Tibial artery (tissue), 4 donors: ENCODE results near the gene TTC8.
A peak's percentile ranks its signal among the peaks of the same experiment; 100 is the strongest.

Experiments
- DNase-seq, 2 donors: peaks; one replicate each; pipeline ENCODE4 v3.0.0-alpha.2; 2019
- H3K27ac ChIP-seq, 2 donors: fragments of 200-600 bp; sonication (generic) in 1 of 2; 1 replicate in 1 of 2; 2 replicates in 1 of 2; pipeline ENCODE4 v1.5.1; 2018 to 2019; ENCODE audit warnings: mild to moderate bottlenecking in 1 of 2
- H3K27me3 ChIP-seq, 2 donors: fragments of 200-600 bp; sonication (generic) in 1 of 2; one replicate each; pipeline versions ENCODE4 v1.5.1 to v1.6.0; 2016 to 2019
- H3K36me3 ChIP-seq, 3 donors: fragments of 200-600 bp; sonication (generic) in 2 of 3; one replicate each; pipeline ENCODE4 v1.5.1; 2016 to 2019; ENCODE audit warnings: mild to moderate bottlenecking in 2 of 3
- H3K4me1 ChIP-seq, 4 donors: fragments of 200-600 bp; sonication (generic) in 2 of 4; 1 replicate in 3 of 4; 2 replicates in 1 of 4; pipeline ENCODE4 v1.5.1; 2016 to 2019
- H3K4me3 ChIP-seq, 2 donors: fragments of 200-600 bp; sonication (generic) in 1 of 2; 1 replicate in 1 of 2; 2 replicates in 1 of 2; pipeline ENCODE4 v1.5.1; 2018 to 2019; ENCODE audit warnings: mild to moderate bottlenecking in 2 of 2
- H3K9me3 ChIP-seq, 3 donors: fragments of 200-600 bp; sonication (generic) in 1 of 3; one replicate each; pipeline ENCODE4 v1.5.1; 2016 to 2019
- intact Hi-C: fragments of 100-400 bp; cut with DNase I; formaldehyde crosslinking; loops from one replicate; pipeline ENCODE4 v1.15.0; 2023; ENCODE audit warnings: low total_unique reads
- TF ChIP-seq, protein P1 (sequence below), 2 experiments: fragments of 200-600 bp in 1 of 2; fragments of 450-650 bp in 1 of 2; IDR thresholded peaks; one replicate each; pipeline ENCODE4 v1.5.1; 2017 to 2019; ENCODE audit warnings: antibody characterized with exemption in 2 of 2, mild to moderate bottlenecking in 1 of 2, moderate library complexity in 1 of 2

Gene TTC8

DNA sequence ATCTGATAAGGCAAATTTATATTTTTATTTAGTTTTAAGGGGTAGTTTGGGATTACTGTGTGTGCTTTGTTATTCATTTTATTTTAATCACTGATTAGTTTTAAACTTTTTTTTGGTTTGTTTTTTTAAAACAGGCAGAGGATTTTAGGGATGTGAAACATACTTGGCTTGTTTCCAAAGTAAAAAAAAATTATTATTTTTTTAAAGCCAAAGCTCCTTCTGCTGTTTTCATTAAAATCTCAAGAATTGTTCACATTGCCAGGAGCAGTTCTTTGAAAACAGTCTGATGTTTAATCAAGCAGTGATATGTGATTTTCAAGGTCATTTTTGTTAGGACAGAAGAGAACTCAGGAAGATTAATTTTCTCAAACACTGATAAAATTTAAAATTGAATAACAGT is 11.2 kb downstream of the TTC8 start:
- Histone ChIP-seq H3K27me3 (no peaks in the 10 kb centered on the region), H3K9me3 (no peaks in the 10 kb centered on the region), H3K36me3 (peaks cover 0 to 2% (median 0%) of the 10 kb centered on the region in 3 donors), H3K4me3 (no peak overlapping the region), H3K4me1 (peaks cover 0 to 50% (median 31%) of the 10 kb centered on the region in 4 donors), H3K27ac (peak overlapping the region; percentile 66 to 70)
- no peak for DNase-seq
- intact Hi-C loops, result no loop called here
- TF ChIP-seq, protein P1, sequence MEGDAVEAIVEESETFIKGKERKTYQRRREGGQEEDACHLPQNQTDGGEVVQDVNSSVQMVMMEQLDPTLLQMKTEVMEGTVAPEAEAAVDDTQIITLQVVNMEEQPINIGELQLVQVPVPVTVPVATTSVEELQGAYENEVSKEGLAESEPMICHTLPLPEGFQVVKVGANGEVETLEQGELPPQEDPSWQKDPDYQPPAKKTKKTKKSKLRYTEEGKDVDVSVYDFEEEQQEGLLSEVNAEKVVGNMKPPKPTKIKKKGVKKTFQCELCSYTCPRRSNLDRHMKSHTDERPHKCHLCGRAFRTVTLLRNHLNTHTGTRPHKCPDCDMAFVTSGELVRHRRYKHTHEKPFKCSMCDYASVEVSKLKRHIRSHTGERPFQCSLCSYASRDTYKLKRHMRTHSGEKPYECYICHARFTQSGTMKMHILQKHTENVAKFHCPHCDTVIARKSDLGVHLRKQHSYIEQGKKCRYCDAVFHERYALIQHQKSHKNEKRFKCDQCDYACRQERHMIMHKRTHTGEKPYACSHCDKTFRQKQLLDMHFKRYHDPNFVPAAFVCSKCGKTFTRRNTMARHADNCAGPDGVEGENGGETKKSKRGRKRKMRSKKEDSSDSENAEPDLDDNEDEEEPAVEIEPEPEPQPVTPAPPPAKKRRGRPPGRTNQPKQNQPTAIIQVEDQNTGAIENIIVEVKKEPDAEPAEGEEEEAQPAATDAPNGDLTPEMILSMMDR (IDR thresholded peaks at IDR 0.05), result no peak

DNA sequence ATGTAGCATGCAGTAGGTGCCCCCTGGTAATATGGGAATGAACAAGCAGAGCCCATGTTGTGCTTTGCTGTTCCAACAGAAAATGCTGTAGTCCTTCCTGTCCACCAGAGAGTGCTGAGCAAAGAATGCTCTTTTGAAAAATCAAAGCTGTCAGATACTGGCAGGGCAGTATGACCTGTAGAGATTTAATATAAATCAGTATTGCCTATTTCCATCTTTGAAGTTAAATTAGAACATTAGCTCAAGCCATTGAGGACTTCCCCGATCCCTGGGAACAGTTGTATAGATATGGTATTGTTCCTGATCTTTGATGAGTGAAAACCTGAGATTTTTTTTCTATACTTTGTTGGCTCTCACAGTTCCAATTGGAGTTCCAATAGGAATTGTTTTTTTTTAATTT is 13.0 kb downstream of the TTC8 start:
- Histone ChIP-seq H3K4me3 (no peak overlapping the region), H3K36me3 (peaks cover 0 to 15% (median 7%) of the 10 kb centered on the region in 3 donors), H3K27me3 (no peaks in the 10 kb centered on the region), H3K9me3 (no peaks in the 10 kb centered on the region), H3K27ac (no peak overlapping the region), H3K4me1 (peaks cover 0 to 33% (median 20%) of the 10 kb centered on the region in 4 donors)
- TF ChIP-seq, protein P1 (IDR thresholded peaks at IDR 0.05), result no peak
- intact Hi-C loops, result no loop called here
- no peak for DNase-seq

DNA sequence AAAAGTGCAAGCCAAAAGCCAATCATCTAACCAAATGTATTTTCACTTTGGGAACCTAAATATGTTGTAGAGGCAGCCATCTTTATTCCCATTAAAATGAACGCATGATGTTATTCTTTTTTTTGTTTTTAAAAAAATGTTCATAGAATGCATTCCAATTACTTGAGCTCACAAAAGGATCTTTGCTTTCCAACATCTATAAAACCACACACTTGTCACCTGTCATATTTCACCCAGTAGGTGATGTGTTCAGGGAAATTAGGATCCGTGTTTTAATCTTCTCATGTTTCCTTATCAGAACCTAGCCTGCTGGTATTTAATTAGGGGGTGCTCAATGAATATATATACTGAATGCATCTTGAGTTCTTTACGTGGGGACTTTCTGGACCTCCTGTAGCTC is 13.6 kb downstream of the TTC8 start:
- TF ChIP-seq, protein P1 (IDR thresholded peaks at IDR 0.05), result no peak
- intact Hi-C loops, result no loop called here
- H3K4me1 ChIP-seq, result peaks cover 0 to 28% (median 17%) of the 10 kb centered on the region in 4 donors

DNA sequence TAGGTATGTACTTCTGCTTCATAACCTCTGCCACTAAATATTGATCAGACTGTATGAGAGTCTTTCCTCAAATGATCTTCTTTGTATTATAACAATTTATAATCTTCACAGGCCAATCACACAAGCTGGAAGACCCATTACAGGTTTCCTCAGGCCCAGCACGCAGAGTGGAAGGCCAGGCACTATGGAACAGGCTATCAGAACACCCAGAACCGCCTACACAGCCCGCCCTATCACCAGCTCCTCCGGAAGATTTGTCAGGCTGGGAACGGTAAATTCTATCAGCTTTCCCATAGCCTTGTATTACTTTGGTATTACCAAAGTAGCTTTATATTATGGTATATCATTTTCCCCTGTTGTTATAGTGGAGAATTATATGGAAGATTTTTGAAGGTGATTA is 16.5 kb downstream of the TTC8 start:
- Histone ChIP-seq H3K36me3 (peaks cover 0 to 17% (median 7%) of the 10 kb centered on the region in 3 donors), H3K4me3 (no peak overlapping the region), H3K27me3 (no peaks in the 10 kb centered on the region), H3K9me3 (no peaks in the 10 kb centered on the region), H3K4me1 (peaks cover 0 to 4% (median under 1%) of the 10 kb centered on the region in 4 donors), H3K27ac (no peak overlapping the region)
- intact Hi-C loops, result no loop called here
- DNase-seq, result no peak
- TF ChIP-seq, protein P1 (IDR thresholded peaks at IDR 0.05), result no peak

More for the DNA sequence above, 13.6 kb downstream of the TTC8 start:
- no peak overlapping the region for H3K27ac ChIP-seq
- H3K9me3 ChIP-seq, result no peaks in the 10 kb centered on the region
- no peak for DNase-seq
- peaks cover 0 to 17% (median 7%) of the 10 kb centered on the region in 3 donors for H3K36me3 ChIP-seq
- H3K27me3 ChIP-seq, result no peaks in the 10 kb centered on the region
- H3K4me3 ChIP-seq, result no peak overlapping the region

DNA sequence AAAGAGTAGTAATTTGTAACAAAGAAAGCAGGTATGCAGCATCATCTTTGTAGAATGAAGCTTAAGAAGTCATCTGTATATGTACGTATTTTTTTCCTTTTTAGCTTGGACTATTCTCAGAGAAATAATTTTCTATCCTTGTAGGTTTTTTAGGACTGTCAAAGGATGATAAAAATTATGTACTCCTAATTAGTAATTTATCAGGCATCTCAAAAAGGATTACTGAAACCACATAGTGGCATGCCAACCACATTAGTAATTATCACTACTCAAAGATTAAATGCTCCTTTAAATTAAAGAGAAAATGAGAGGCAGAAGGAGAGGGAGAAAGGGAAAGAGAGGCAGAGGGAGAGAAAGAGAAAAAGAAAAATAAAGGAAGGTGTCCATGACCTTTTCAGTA is 17.3 kb downstream of the TTC8 start:
- Histone ChIP-seq H3K4me3 (no peak overlapping the region), H3K27ac (no peak overlapping the region), H3K9me3 (no peaks in the 10 kb centered on the region), H3K27me3 (no peaks in the 10 kb centered on the region), H3K36me3 (peaks cover 0 to 17% (median 7%) of the 10 kb centered on the region in 3 donors), H3K4me1 (no peaks in the 10 kb centered on the region)
- DNase-seq, result no peak
- intact Hi-C loops, result no loop called here
- TF ChIP-seq, protein P1 (IDR thresholded peaks at IDR 0.05), result no peak

DNA sequence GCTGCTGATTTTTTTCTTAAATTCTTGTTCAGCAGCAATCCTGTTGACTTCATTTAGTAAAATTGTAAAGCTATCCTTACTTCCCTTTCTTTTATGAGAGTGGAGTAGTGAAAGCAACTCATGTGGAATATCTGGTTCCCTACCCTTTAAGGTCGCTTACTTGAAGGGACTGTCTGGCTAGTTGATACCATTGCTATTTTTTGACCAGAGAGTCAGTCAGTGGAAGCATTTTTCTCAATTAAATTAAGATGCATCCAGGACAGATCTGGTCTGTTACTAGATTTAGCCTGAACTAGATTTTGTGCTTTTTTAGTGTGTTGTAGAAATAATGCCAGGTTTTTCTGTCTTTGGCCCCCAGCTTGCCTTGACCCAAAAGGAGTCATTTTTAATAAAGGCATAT is 18.0 kb downstream of the TTC8 start:
- intact Hi-C loops, result no loop called here
- peaks cover 0 to 17% (median 7%) of the 10 kb centered on the region in 3 donors for H3K36me3 ChIP-seq
- H3K27me3 ChIP-seq, result no peaks in the 10 kb centered on the region
- H3K9me3 ChIP-seq, result no peaks in the 10 kb centered on the region
- no peak for DNase-seq
- no peak overlapping the region for H3K27ac ChIP-seq
- TF ChIP-seq, protein P1 (IDR thresholded peaks at IDR 0.05), result no peak
- H3K4me3 ChIP-seq, result no peak overlapping the region
- no peaks in the 10 kb centered on the region for H3K4me1 ChIP-seq
